Neural cell (in vitro differentiated cells): ENCODE measurements around the gene HEPACAM2. TPM values are rescaled to one million over a fixed set of nuclear protein-coding genes. Genes with fewer than 3 reads are reported as not detected.

ENCODE experiments used
- H2AFZ ChIP-seq: fragments of 200-600, 300-800 bp; sonication (generic), shearing (Covaris generic); 2 replicates; pipeline ENCODE4 v1.6.0; 2014; ENCODE audit warnings: low read depth, mild to moderate bottlenecking, antibody characterized with exemption, low read length, moderate library complexity
- H3F3A ChIP-seq: fragments of 200-600 bp; shearing (Covaris generic); 2 replicates; pipeline ENCODE4 v1.6.1; 2016; ENCODE audit warnings: mild to moderate bottlenecking, moderate library complexity, mixed read lengths, antibody characterized with exemption, low read length; ENCODE audit not compliant: insufficient read depth, poor library complexity, severe bottlenecking
- H3K27ac ChIP-seq: fragments of 200-600, 300-800 bp; sonication (generic), shearing (Covaris generic); 2 replicates; pipeline ENCODE4 v1.5.1; 2014; ENCODE audit warnings: mild to moderate bottlenecking, low read length, moderate library complexity
- H3K27me3 ChIP-seq: fragments of 300-800, 200-600 bp; sonication (generic), shearing (Covaris generic); 2 replicates; pipeline ENCODE4 v1.6.0; 2014; ENCODE audit warnings: mild to moderate bottlenecking, low read depth, low read length, moderate library complexity; ENCODE audit not compliant: insufficient read depth
- H3K36me3 ChIP-seq: fragments of 300-800, 200-600 bp; sonication (generic), shearing (Covaris generic); 2 replicates; pipeline ENCODE4 v1.5.1; 2014; ENCODE audit warnings: mild to moderate bottlenecking, antibody characterized with exemption, low read length, moderate library complexity; ENCODE audit not compliant: insufficient read depth
- H3K4me2 ChIP-seq: fragments of 300-800, 200-600 bp; sonication (generic), shearing (Covaris generic); 2 replicates; pipeline ENCODE4 v1.6.0; 2014; ENCODE audit warnings: mild to moderate bottlenecking, low read length
- H3K4me3 ChIP-seq: fragments of 300-800, 200-600 bp; sonication (generic), shearing (Covaris generic); 2 replicates; pipeline ENCODE4 v1.5.1; 2014; ENCODE audit warnings: mild to moderate bottlenecking, low read length, moderate library complexity
- H3K79me2 ChIP-seq: fragments of 200-600 bp; shearing (Covaris generic); replicated peaks from 2 replicates; pipeline ENCODE4 v1.6.0; 2014; ENCODE audit warnings: mild to moderate bottlenecking, low read length, moderate library complexity; ENCODE audit not compliant: insufficient read depth
- H3K9ac ChIP-seq: fragments of 300-800, 200-600 bp; sonication (generic), shearing (Covaris generic); 2 replicates; pipeline ENCODE4 v1.6.1; 2016; ENCODE audit warnings: mild to moderate bottlenecking, low read length, mixed read lengths
- H3K9me2 ChIP-seq: fragments of 200-600 bp; shearing (Covaris generic); 2 replicates; pipeline ENCODE4 v1.6.1; 2016; ENCODE audit warnings: mild to moderate bottlenecking, low read length, mixed read lengths; ENCODE audit not compliant: insufficient read depth
- H3K9me3 ChIP-seq: fragments of 200-600, 300-800 bp; sonication (generic), shearing (Covaris generic); 2 replicates; pipeline ENCODE4 v1.6.1; 2016; ENCODE audit warnings: mild to moderate bottlenecking, mixed run types, low read length, moderate library complexity, mixed read lengths
- H4K20me1 ChIP-seq: fragments of 200-600 bp; shearing (Covaris generic); 2 replicates; pipeline ENCODE4 v1.6.1; 2016; ENCODE audit warnings: mild to moderate bottlenecking, mixed run types; ENCODE audit not compliant: insufficient read depth
- CTCF ChIP-seq: fragments of 450-650 bp; IDR thresholded peaks from 2 replicates; pipeline ENCODE4 v1.5.1; 2014; ENCODE audit warnings: antibody characterized with exemption, mild to moderate bottlenecking, moderate library complexity; ENCODE audit not compliant: poor library complexity, severe bottlenecking
- EP300 ChIP-seq: fragments of 450-650 bp; conservative IDR thresholded peaks from 2 replicates; pipeline ENCODE4 v1.6.1; 2014; ENCODE audit warnings: antibody characterized with exemption, mild to moderate bottlenecking, moderate library complexity; ENCODE audit not compliant: poor library complexity, severe bottlenecking
- EZH2 ChIP-seq: fragments of 200-600, 300-800 bp; shearing (Covaris generic), sonication (generic); IDR thresholded peaks from 2 replicates; pipeline ENCODE4 v1.6.1; 2014; ENCODE audit warnings: antibody characterized with exemption, low read length, borderline replicate concordance, mild to moderate bottlenecking; ENCODE audit not compliant: insufficient read depth, poor library complexity, severe bottlenecking
- MXI1 ChIP-seq: fragments of 450-650 bp; conservative IDR thresholded peaks from 2 replicates; pipeline ENCODE4 v1.6.1; 2014; ENCODE audit warnings: antibody characterized with exemption, mild to moderate bottlenecking; ENCODE audit not compliant: poor library complexity, severe bottlenecking
- POLR2AphosphoS5 ChIP-seq: IDR thresholded peaks from 2 replicates; pipeline ENCODE4 v1.6.1; 2012
- RAD21 ChIP-seq: fragments of 450-650 bp; conservative IDR thresholded peaks from 2 replicates; pipeline ENCODE4 v1.6.1; 2014; ENCODE audit warnings: antibody characterized with exemption, mild to moderate bottlenecking, moderate library complexity
- REST ChIP-seq: IDR thresholded peaks from 2 replicates; pipeline ENCODE4 v1.6.1; 2012; ENCODE audit warnings: borderline replicate concordance
- SMC3 ChIP-seq: fragments of 450-650 bp; conservative IDR thresholded peaks from 2 replicates; pipeline ENCODE4 v1.6.1; 2014; ENCODE audit warnings: antibody characterized with exemption, mild to moderate bottlenecking, moderate library complexity; ENCODE audit not compliant: poor library complexity
- TAF1 ChIP-seq: IDR thresholded peaks from 2 replicates; pipeline ENCODE4 v1.6.1; 2012; ENCODE audit warnings: low read depth
- polyA plus RNA-seq: library from polyadenylated mRNA; depleted of rRNA; stranded (reverse); fragments of >200 nt; gene quantifications from 2 replicates; pipeline ENCODE4 v1.2.3, GENCODE V29; 2014

Gene HEPACAM2
- polyA plus RNA-seq, 1 donor from 2014 or later: 0.35 TPM

- Histone ChIP-seq H3K36me3 (no peaks in the 10 kb centered on the region), H3K9me3 (no peaks in the 10 kb centered on the region), H3K9ac (no peak overlapping the region), H3K79me2 (no peaks in the 10 kb centered on the region), H3F3A (no peaks in the 10 kb centered on the region), H3K9me2 (no peaks in the 10 kb centered on the region), H3K4me3 (no peak overlapping the region), H2AFZ (no peak overlapping the region), H4K20me1 (no peaks in the 10 kb centered on the region), H3K27me3 (no peaks in the 10 kb centered on the region), H3K27ac (no peak overlapping the region), H3K4me2 (no peak overlapping the region)
- TF ChIP-seq POLR2AphosphoS5 (no peak), MXI1 (no peak), EZH2 (no peak), TAF1 (no peak), REST (no peak), CTCF (no peak), SMC3 (no peak), EP300 (no peak), RAD21 (no peak)
Measured at GRCh38 chr7:93159490-93159889, 66.8 kb downstream of the HEPACAM2 start.

- H2AFZ ChIP-seq: no peak overlapping the region
- H3K27me3 ChIP-seq: no peaks in the 10 kb centered on the region
- H3K9ac ChIP-seq: no peak overlapping the region
- H3K4me2 ChIP-seq: no peak overlapping the region
- H3K4me3 ChIP-seq: no peak overlapping the region
- no peaks in the 10 kb centered on the region for H3K9me3 ChIP-seq
- no peaks in the 10 kb centered on the region for H3F3A ChIP-seq
- no peak for TF ChIP-seq EZH2
- TF ChIP-seq EP300: no peak
- TF ChIP-seq POLR2AphosphoS5: no peak
- no peak for TF ChIP-seq MXI1
- no peak for TF ChIP-seq CTCF
- TF ChIP-seq TAF1: no peak
- no peak for TF ChIP-seq RAD21
- no peak for TF ChIP-seq SMC3
- TF ChIP-seq REST: no peak
- H3K27ac ChIP-seq: no peak overlapping the region
- H4K20me1 ChIP-seq: no peaks in the 10 kb centered on the region
- no peaks in the 10 kb centered on the region for H3K79me2 ChIP-seq
- H3K36me3 ChIP-seq: no peaks in the 10 kb centered on the region
- no peaks in the 10 kb centered on the region for H3K9me2 ChIP-seq
Measured at GRCh38 chr7:93156884-93157283, 69.4 kb downstream of the HEPACAM2 start.
